ENCODE measurements around the gene SERPINB5. TPM values are rescaled to one million over a fixed set of nuclear protein-coding genes. Genes with fewer than 3 reads are reported as not detected.
"Not testable (repeated sequence)": the region's sequence is repeated elsewhere in the genome, so short reads cannot be mapped to it uniquely, and the experiment has no call there.

The SERPINB5 gene
- 0.19 TPM in 1 of 2 replicates, not detected in the other for total RNA-seq (2014; rRNA removed; shearing (Covaris generic))

DNA sequence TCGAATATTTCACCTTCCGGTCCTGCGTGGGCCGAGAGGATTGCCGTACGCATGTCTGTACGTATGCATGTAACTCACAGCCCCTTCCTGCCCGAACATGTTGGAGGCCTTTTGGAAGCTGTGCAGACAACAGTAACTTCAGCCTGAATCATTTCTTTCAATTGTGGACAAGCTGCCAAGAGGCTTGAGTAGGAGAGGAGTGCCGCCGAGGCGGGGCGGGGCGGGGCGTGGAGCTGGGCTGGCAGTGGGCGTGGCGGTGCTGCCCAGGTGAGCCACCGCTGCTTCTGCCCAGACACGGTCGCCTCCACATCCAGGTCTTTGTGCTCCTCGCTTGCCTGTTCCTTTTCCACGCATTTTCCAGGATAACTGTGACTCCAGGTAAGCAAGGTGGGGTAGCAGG lies at the start of gene SERPINB5:
TSS of gene SERPINB5 (plus strand) at position 291 of the 400 bp plus-strand sequence. CDS start 7,471 bp downstream, outside the sequence.
- DNase-seq (ENCODE audit: low spot score): no peak

DNA sequence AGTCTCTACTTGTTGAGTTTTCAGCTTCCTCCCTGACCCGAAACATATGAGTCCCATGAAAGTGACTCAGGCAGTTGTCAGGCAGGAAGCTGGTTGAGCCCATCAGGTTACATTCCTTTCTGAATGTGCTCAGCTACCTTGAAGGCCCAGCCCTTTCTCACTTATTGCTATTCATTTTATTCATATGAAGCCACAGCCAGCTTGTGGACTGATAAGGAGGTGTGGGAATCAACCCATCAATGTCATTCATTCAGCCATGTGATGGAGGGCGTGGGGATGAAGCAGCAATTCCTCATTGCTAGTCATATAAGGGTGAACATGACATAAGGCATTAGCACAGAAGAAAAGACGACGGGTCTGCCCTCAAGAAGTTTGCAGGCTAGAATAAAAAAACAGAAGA lies 49.2 kb upstream of the SERPINB5 start:
- DNase-seq (ENCODE audit: low spot score): peak; percentile 45

GRCh38 chr18:63430526-63430925 lies 46.2 kb upstream of the SERPINB5 start:
- no peak for DNase-seq (ENCODE audit: low spot score)

DNA sequence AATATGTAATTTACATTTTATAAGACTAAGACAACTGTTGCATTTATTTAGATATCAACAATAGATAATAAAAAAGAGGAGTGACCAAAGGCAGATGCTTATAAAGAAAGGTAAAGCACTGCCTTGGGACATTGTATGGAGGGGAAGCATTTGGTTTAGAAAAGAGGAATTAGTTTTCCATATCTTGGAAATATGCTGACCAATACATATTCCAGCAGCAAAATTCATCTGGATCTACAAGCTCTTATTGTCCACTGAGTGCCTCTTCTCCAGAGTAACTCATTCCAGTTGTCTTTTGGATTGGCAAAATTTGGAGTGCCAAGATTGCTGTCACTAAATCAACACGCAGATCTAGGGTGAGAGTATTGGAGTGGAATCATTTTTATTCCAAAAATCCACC lies 45.6 kb upstream of the SERPINB5 start:
- no peak for DNase-seq (ENCODE audit: low spot score)

DNA sequence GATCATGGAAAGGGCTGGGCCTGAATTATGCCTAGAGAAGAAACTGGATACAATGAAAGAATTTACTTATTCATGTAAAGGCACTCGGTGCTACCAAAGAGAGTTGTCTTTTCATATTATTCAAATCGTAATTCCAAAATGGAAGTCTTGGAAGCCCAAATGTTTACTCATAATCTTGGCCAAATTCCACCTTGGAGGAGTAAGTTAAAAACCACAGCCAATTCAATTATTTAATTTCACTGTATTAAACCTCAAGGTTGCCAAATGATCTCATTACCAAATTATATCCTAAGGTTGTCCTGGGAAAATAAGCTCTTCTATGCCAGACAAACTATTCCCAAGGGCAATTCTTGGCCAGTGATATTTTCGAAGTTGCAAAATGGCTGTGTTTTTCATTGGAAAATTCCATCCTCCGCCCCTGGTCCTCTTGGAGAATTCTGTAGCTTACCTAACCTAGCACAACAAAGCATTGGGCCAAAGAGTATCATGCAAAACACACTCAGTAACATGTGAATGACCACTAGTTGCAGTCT lies 43.4 kb upstream of the SERPINB5 start:
- DNase-seq (ENCODE audit: low spot score): no peak

DNA sequence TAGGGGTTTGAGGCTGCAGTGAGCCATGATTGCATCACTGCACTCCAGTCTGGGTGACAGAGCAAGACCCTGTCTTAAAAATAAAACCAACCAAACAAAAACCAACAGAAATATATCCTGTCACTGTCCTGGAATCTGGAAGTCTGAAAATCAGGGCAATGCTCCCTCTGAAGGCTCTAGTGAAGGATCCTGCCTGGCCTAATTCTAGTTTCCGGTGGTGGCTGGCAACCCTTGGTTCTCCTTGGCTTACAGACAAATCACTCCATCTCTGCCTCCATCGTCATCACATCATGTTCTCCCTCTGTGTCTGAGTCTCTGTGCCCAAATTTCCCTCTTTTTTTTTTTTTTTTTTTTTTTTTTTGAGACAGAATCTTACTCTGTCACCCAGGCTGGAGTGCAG lies 38.6 kb upstream of the SERPINB5 start:
- no peak for DNase-seq (ENCODE audit: low spot score)

- no peak for DNase-seq (ENCODE audit: low spot score)
These were observed 37.4 kb upstream of the SERPINB5 start for GRCh38 chr18:63439334-63439733.

- DNase-seq (ENCODE audit: low spot score): no peak
These were observed 36.5 kb upstream of the SERPINB5 start for GRCh38 chr18:63440219-63440618.

- DNase-seq (ENCODE audit: low spot score): no peak
These were observed 35.9 kb upstream of the SERPINB5 start for GRCh38 chr18:63440881-63441280.

DNA sequence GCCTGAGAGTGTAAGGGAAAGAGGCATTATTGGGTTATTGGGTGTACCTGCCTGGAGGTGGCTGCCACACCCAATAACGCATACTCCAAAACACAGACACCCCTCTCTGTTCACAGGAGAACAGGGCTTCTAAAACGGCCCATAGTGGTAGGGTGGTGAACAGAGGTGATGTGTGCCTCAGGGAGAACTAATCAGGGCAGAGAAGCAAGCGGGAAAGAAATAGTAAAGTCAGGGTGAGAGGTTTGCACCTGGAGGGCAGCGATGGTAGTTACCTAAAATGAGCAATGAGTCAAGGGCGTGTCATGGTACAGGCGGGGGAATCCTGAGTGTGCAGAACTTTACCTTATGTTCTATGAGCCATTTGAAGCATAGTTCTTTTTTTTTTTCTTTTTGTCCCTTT lies 32.9 kb upstream of the SERPINB5 start:
- DNase-seq (ENCODE audit: low spot score): no peak

- peak; percentile 66 for DNase-seq (ENCODE audit: low spot score)
These were observed 32.2 kb upstream of the SERPINB5 start for GRCh38 chr18:63444580-63444979.

DNA sequence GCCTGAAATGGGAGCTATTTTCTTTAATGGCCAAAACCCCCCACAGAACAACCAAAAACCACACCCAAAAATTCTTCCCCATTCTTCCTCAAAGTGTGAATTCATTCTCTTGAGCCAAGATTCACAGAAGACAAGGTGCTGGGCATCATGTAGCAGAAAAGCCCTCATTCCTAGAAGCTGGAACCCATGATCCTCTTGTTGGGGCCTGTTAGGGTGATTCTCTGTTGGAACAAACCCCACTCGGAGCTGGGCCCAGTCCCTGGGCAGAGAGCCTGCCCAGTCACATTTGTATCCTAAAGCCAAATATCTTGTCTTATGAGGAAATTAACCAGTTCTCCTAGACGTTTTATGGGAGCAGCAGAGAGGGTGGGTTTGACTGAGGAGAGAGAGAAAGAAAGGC lies 31.7 kb upstream of the SERPINB5 start:
- no peak for DNase-seq (ENCODE audit: low spot score)

GRCh38 chr18:63446266-63446665 lies 30.5 kb upstream of the SERPINB5 start:
- DNase-seq (ENCODE audit: low spot score): no peak

GRCh38 chr18:63447066-63447465 lies 29.7 kb upstream of the SERPINB5 start:
- no peak for DNase-seq (ENCODE audit: low spot score)

- DNase-seq (ENCODE audit: low spot score): no peak
These were observed 27.3 kb upstream of the SERPINB5 start for GRCh38 chr18:63449426-63449825.

DNA sequence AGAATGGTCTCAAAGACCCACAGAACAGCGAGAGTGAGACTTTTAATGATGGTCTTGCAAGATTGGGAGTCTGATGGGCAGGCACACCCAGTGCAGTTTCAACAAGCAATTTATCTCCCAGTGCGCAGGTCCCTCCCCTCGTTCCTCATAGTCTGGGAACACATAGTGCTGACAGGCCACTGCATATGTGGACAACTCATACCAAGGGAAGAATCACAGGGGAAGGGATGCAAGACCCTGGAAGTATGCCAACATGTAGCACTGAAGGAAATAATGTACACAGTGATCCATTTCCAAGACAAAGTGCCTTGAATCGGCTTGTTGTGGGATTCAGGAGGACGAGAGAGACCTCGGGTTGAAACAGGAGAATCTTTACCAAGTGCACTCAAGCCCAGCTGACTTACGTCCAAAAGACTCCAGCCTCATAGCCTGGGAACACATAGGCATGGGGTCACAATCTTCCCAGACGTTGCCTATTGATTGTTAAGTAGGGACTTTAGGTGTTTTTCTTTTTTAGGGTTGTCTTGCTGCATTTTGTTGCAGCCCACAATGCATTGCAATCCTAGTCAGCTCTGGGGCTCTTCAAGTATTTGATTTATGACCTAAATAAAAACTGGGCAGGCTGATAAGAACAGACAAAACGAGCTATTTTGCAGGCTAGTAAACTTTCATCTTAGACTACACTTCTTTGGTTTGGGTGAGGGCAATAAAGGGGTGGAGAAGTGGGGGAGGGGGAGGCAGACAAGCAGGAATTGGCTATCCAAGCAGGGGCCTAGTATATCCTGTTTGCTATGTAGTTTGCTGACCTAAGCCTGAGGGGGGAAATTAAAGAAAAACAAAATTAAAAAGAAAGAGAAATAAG lies 24.7 kb upstream of the SERPINB5 start:
- no peak for DNase-seq (ENCODE audit: low spot score)

DNA sequence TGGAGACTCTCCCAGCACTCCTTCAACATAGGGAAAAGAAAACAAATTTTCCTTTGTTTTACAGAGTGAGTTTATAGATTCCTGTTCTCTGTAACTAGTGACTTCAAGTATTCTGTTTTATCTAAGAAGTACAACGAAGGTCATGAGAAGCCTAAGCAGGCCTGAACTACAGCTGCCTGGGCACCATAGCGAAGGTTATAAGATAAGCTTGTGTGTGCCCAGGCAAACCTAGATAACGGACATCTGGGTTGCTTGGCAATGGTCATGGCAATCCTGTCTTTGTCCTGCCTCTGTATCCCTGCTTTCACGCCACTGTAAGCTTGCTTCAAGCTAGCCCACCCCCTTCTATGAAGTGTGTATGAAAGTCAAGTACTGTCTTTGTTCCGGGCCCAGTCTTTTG lies 24.0 kb upstream of the SERPINB5 start:
- not testable (repeated sequence) for DNase-seq (ENCODE audit: low spot score)

DNA sequence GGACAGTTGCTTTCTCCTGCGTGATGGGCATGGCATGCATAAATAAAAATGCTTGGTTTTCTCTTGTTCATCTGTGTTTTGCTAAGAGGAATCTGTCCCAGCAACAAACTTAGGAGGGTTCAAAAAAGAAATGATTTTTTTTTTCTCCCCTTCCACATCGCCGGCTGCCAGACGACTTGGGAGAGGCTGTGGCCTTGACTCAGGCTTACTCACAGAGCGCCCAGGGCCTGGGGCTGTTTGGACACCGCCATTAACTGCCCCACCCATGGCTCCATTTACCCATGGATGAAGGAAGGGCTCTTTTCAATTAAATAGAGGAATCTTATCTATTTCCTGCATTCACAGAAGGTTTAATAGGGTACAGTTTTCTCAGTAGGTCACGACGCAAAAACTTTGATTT lies 22.3 kb upstream of the SERPINB5 start:
- DNase-seq (ENCODE audit: low spot score): peak; percentile 51

DNA sequence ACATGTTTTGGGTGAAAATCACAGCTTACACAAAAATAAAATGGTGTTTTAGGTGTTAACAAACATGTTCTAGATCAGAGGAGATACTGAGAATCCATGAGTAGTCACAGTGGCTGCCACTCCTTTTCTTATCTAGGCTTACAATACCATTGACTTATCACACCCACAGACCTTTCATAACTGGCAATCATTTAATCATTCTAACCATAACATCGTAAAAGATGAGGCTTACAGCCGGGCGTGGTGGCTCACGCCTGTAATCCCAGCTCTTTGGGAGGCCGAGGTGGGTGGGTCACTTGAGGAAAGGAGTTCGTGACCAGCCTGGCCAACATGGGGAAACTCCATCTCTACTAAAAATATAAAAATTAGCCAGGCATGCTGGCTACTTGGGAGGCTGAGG lies 18.8 kb upstream of the SERPINB5 start:
- no peak for DNase-seq (ENCODE audit: low spot score)

DNA sequence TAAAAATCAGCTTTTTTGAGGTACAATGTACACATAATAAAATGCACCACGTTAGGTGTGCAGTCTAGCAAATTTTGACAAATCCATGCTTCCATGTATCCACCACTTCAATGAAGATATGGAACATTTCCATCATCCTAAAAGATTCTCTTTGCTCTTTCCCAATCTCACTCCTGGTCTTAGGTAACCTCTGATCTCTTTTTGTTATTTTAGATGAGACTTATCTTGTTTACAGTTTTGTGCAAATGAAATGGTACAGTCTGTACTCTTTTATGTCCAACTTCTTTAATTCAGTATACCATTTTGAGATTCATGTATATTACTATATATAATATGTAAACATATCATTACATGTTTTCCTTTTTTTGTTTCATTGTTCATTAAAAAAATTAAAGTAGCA lies 16.3 kb upstream of the SERPINB5 start:
- DNase-seq (ENCODE audit: low spot score): no peak

- DNase-seq (ENCODE audit: low spot score): no peak
These were observed 12.3 kb upstream of the SERPINB5 start for GRCh38 chr18:63464434-63464833.

GRCh38 chr18:63465059-63465458 lies 11.7 kb upstream of the SERPINB5 start:
- DNase-seq (ENCODE audit: low spot score): no peak

- no peak for DNase-seq (ENCODE audit: low spot score)
These were observed 9.1 kb upstream of the SERPINB5 start for GRCh38 chr18:63467699-63468098.
